Progenitor cell of endocrine pancreas (in vitro differentiated cells): ENCODE results near the gene MARCO. TPM values are rescaled to one million over a fixed set of nuclear protein-coding genes. Genes with fewer than 3 reads are reported as not detected.

Source experiments
- DNase-seq: peaks from one replicate; pipeline ENCODE4 v3.0.0; 2021; ENCODE audit warnings: low spot score; ENCODE audit not compliant: unreplicated experiment
- H3K27ac Mint-ChIP-seq: 2 replicates; pipeline ENCODE4 v1.8.0; 2021; ENCODE audit warnings: mild to moderate bottlenecking, moderate library complexity, mixed read lengths
- H3K27me3 Mint-ChIP-seq: 2 replicates; pipeline ENCODE4 v1.8.0; 2021; ENCODE audit warnings: mixed read lengths
- H3K36me3 Mint-ChIP-seq: 2 replicates; pipeline ENCODE4 v1.8.0; 2022; ENCODE audit warnings: mixed read lengths; ENCODE audit not compliant: insufficient read depth
- H3K4me1 Mint-ChIP-seq: 2 replicates; pipeline ENCODE4 v1.8.0; 2021; ENCODE audit warnings: low read depth, mixed read lengths
- H3K4me3 Mint-ChIP-seq: 2 replicates; pipeline ENCODE4 v1.8.0; 2021; ENCODE audit warnings: low read depth, mild to moderate bottlenecking, moderate library complexity, mixed read lengths
- H3K9me3 Mint-ChIP-seq: 2 replicates; pipeline ENCODE4 v1.8.0; 2021; ENCODE audit warnings: low read depth, mixed read lengths
- total RNA-seq: library from RNA; stranded (reverse); gene quantifications from 2 replicates; pipeline ENCODE4 v1.2.1, GENCODE V29; 2021
- TF ChIP-seq, protein P1 (sequence below): fragments of 200-600 bp; sonication (generic); IDR thresholded peaks from one replicate; pipeline ENCODE4 v1.5.0; 2021; ENCODE audit warnings: antibody characterized with exemption, mild to moderate bottlenecking; ENCODE audit not compliant: unreplicated experiment

Gene MARCO
- total RNA-seq, 1 donor from 2014 or later, result not detected

DNA sequence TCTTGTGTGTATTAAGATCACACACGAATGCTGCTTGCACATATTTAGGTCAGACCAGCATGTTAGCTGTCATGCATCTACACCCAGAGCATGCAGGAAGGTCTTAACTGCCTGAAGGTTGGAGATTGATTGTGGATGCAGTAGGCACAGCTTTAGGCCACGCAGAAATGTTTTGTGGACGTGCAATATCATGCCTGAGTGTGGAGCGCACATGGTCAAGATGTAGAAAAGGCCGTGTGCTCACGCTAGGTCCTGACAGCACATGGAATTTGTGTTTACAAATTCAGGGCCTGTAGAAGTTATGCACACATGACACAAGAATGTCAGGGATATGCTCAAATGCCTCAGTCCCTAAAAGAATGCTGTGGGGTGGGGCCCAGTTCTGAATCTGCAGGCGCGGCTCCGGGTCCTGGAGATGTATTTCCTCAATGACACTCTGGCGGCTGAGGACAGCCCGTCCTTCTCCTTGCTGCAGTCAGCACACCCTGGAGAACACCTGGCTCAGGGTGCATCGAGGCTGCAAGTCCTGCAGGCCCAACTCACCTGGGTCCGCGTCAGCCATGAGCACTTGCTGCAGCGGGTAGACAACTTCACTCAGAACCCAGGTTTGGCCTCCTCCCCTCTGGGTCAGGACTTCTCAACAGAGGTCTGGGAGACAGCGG is 27.9 kb downstream of the MARCO start:
- H3K9me3 Mint-ChIP-seq, result no peaks in the 10 kb centered on the region
- TF ChIP-seq, protein P1, sequence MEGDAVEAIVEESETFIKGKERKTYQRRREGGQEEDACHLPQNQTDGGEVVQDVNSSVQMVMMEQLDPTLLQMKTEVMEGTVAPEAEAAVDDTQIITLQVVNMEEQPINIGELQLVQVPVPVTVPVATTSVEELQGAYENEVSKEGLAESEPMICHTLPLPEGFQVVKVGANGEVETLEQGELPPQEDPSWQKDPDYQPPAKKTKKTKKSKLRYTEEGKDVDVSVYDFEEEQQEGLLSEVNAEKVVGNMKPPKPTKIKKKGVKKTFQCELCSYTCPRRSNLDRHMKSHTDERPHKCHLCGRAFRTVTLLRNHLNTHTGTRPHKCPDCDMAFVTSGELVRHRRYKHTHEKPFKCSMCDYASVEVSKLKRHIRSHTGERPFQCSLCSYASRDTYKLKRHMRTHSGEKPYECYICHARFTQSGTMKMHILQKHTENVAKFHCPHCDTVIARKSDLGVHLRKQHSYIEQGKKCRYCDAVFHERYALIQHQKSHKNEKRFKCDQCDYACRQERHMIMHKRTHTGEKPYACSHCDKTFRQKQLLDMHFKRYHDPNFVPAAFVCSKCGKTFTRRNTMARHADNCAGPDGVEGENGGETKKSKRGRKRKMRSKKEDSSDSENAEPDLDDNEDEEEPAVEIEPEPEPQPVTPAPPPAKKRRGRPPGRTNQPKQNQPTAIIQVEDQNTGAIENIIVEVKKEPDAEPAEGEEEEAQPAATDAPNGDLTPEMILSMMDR, result no peak
- H3K4me1 Mint-ChIP-seq, result peaks cover 2% of the 10 kb centered on the region
- no peak overlapping the region for H3K4me3 Mint-ChIP-seq
- peaks cover 40% of the 10 kb centered on the region for H3K27me3 Mint-ChIP-seq
- no peak overlapping the region for H3K27ac Mint-ChIP-seq
- H3K36me3 Mint-ChIP-seq, result no peaks in the 10 kb centered on the region
- no peak for DNase-seq

DNA sequence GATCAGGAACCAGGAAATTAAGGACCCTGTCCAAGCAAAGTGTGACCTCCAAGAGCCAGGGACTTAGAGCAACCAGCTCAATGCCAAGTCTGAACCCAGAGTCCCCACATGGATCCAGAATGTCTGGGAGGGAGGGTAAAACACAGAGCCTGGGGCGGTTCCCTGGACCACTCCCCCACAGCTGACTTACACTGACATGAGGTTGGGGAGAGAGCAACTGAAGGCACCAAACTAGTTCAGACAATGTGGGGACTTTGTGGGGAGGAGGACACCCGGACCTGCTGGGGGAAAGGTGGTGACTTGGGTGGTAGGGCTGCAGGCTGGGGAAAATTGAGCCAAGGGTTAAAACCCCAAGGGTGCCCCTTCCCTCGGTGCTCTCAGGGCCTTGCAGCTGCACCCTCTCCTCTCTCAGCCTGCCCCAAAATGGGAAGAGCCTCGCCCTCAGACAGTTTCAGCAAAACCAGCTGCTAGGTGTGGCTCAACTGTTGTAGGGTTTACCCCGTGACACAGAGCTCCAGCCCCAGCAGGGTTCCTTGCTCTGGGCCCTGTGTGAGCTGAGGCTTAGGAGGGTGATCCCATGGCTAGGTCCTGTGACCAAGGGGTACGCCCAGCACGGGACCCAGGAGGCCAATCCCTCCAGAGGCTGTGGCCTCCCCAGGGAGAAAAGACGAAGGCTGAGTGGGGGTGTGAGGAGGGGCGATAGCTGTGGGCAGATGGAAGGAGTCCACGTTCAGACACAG is 28.6 kb downstream of the MARCO start:
- Mint-ChIP-seq H3K36me3 (no peaks in the 10 kb centered on the region), H3K27ac (no peak overlapping the region), H3K9me3 (no peaks in the 10 kb centered on the region), H3K4me1 (peaks cover 2% of the 10 kb centered on the region), H3K27me3 (peaks cover 47% of the 10 kb centered on the region), H3K4me3 (no peak overlapping the region)
- TF ChIP-seq, protein P1, result no peak
- no peak for DNase-seq

DNA sequence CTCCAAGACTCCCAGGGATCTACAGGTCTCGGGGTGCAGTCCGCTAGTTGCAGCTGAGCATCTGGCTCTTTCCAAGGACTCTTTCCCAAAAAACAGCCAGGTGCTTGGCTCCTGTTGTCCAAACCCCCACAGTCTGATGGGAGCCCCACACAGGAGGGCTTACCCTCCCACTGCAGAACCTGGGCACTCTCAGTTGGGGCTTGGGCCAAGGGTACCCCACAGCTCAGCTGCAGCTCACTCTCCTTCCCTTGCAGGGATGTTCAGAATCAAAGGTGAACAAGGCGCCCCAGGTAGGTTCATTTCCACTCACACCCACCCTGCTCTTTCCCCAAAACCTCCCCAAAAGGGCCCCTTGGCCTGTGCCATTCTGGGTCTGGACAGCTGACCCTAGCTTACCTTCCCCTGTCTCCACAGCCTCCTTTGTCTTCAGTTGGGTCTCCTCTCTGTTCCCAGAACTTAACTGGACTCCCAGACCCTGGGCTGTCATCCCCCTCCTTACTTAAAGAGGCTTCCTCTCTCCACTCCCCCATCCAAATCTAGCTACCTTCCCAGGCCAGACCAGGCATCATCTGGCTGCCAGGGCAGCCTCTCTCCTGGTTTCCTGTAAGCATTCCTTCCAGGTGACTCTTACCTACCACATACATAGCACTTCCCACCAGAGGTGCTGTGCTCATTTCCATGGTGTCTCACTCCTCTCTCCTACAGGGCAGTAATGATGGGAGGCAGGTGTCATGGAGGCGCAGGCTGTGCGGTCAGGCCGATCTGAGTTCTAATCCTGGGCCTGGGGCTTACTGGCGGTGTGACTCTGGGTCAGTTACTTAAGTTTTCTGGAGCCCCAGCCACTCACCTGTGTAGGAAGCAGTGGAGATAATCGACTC is 29.5 kb downstream of the MARCO start:
- H3K36me3 Mint-ChIP-seq, result no peaks in the 10 kb centered on the region
- DNase-seq, result no peak
- H3K4me1 Mint-ChIP-seq, result peaks cover 2% of the 10 kb centered on the region
- H3K27me3 Mint-ChIP-seq, result peaks cover 49% of the 10 kb centered on the region
- no peak overlapping the region for H3K27ac Mint-ChIP-seq
- H3K9me3 Mint-ChIP-seq, result no peaks in the 10 kb centered on the region
- TF ChIP-seq, protein P1, result no peak
- no peak overlapping the region for H3K4me3 Mint-ChIP-seq

DNA sequence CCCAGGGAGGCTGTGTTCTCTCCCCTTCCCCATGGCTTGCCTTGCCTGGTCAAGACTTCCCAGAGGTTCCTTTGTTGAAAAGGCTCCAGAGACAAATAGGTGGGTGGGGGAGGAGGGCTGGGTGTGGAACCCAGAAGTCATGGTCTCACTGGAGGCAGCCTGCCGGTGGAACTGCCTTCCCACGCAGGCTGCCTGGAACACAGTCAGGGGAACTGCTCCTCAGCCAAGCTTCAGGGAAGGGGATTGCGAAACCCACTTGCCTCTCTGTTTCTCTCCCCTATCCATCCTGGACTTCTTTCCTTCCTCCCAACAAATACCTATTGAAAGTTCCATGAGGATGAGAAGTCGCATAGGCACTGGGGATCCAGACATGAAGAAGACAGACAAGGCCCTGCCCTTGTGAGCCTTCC is 31.6 kb downstream of the MARCO start:
- TF ChIP-seq, protein P1, result no peak
- Mint-ChIP-seq H3K9me3 (peaks cover 3% of the 10 kb centered on the region), H3K36me3 (no peaks in the 10 kb centered on the region), H3K4me1 (no peaks in the 10 kb centered on the region), H3K4me3 (no peak overlapping the region), H3K27ac (no peak overlapping the region), H3K27me3 (peaks cover 54% of the 10 kb centered on the region)
- DNase-seq, result no peak
